Activated T-helper 1 cell treated with anti-CD3 and anti-CD28 coated beads, Interleukin-12 subunit alpha, Interleukin-12 subunit beta, Interleukin-2, Interleukin-4 antibody, amounts not matched to agents 30 ng/mL and 10 ng/mL and 1 ng/mL, durations not matched to agents 14 hours and 24 hours and 36 hours (primary cell): ENCODE data around the gene SHCBP1L. TPM values are rescaled to one million over a fixed set of nuclear protein-coding genes. Genes with fewer than 3 reads are reported as not detected.
A peak's percentile ranks its signal among the peaks of the same experiment; 100 is the strongest.
"Not testable (repeated sequence)": the region's sequence is repeated elsewhere in the genome, so short reads cannot be mapped to it uniquely, and the experiment has no call there.

ENCODE experiments used
- DNase-seq: peaks from one replicate; pipeline ENCODE4 v3.0.0; 2021; ENCODE audit warnings: low spot score
- H3K27ac Mint-ChIP-seq: one replicate; pipeline ENCODE4 v1.8.0; 2021; ENCODE audit warnings: mild to moderate bottlenecking, mixed read lengths
- H3K27me3 Mint-ChIP-seq: one replicate; pipeline ENCODE4 v1.8.0; 2022; ENCODE audit warnings: mild to moderate bottlenecking, moderate library complexity, mixed read lengths; ENCODE audit not compliant: insufficient read depth
- H3K36me3 Mint-ChIP-seq: one replicate; pipeline ENCODE4 v1.8.0; 2021; ENCODE audit warnings: low read depth, mixed read lengths
- H3K4me1 Mint-ChIP-seq: one replicate; pipeline ENCODE4 v1.8.0; 2021; ENCODE audit warnings: low read depth, mixed read lengths
- H3K4me3 Mint-ChIP-seq: one replicate; pipeline ENCODE4 v1.8.0; 2021; ENCODE audit warnings: mild to moderate bottlenecking, moderate library complexity, mixed read lengths
- H3K9me3 Mint-ChIP-seq: one replicate; pipeline ENCODE4 v1.8.0; 2021; ENCODE audit warnings: mixed read lengths
- intact Hi-C: fragments of 100-400 bp; cut with micrococcal nuclease; formaldehyde crosslinking; loops from one replicate; pipeline ENCODE4 v1.15.1; 2024
- total RNA-seq: library from RNA; stranded (reverse); gene quantifications from 2 replicates; pipeline ENCODE4 v1.2.3, GENCODE V29; 2022

The SHCBP1L gene
- total RNA-seq, 1 donor from 2014 or later: not detected

GRCh38 chr1:182909578-182909977 is 43.4 kb downstream of the SHCBP1L start:
- no peaks in the 10 kb centered on the region for H3K4me1 Mint-ChIP-seq
- DNase-seq: no peak
- no peak overlapping the region for H3K27ac Mint-ChIP-seq
- intact Hi-C loops: no loop called here
- H3K4me3 Mint-ChIP-seq: no peak overlapping the region
- H3K9me3 Mint-ChIP-seq: no peaks in the 10 kb centered on the region
- H3K27me3 Mint-ChIP-seq: peaks cover 6% of the 10 kb centered on the region
- H3K36me3 Mint-ChIP-seq: no peaks in the 10 kb centered on the region

GRCh38 chr1:182905321-182905720 is 47.6 kb downstream of the SHCBP1L start:
- Mint-ChIP-seq H3K27me3 (peaks cover 8% of the 10 kb centered on the region), H3K4me1 (no peaks in the 10 kb centered on the region), H3K27ac (no peak overlapping the region), H3K36me3 (no peaks in the 10 kb centered on the region), H3K4me3 (no peak overlapping the region), H3K9me3 (no peaks in the 10 kb centered on the region)
- intact Hi-C loops: no loop called here
- no peak for DNase-seq

GRCh38 chr1:182901946-182902345 is 51.0 kb downstream of the SHCBP1L start:
- H3K4me3 Mint-ChIP-seq, DNase-seq, intact Hi-C loops, H3K27me3 Mint-ChIP-seq, H3K4me1 Mint-ChIP-seq, H3K27ac Mint-ChIP-seq, H3K36me3 Mint-ChIP-seq, H3K9me3 Mint-ChIP-seq: not testable (repeated sequence)

- H3K9me3 Mint-ChIP-seq: peaks cover 3% of the 10 kb centered on the region
- no peaks in the 10 kb centered on the region for H3K36me3 Mint-ChIP-seq
- no peak overlapping the region for H3K27ac Mint-ChIP-seq
- no peaks in the 10 kb centered on the region for H3K4me1 Mint-ChIP-seq
- intact Hi-C loops: no loop called here
- no peak overlapping the region for H3K4me3 Mint-ChIP-seq
- no peak for DNase-seq
- peaks cover 8% of the 10 kb centered on the region for H3K27me3 Mint-ChIP-seq
Measured at GRCh38 chr1:182897696-182898095, 55.3 kb downstream of the SHCBP1L start.

DNA sequence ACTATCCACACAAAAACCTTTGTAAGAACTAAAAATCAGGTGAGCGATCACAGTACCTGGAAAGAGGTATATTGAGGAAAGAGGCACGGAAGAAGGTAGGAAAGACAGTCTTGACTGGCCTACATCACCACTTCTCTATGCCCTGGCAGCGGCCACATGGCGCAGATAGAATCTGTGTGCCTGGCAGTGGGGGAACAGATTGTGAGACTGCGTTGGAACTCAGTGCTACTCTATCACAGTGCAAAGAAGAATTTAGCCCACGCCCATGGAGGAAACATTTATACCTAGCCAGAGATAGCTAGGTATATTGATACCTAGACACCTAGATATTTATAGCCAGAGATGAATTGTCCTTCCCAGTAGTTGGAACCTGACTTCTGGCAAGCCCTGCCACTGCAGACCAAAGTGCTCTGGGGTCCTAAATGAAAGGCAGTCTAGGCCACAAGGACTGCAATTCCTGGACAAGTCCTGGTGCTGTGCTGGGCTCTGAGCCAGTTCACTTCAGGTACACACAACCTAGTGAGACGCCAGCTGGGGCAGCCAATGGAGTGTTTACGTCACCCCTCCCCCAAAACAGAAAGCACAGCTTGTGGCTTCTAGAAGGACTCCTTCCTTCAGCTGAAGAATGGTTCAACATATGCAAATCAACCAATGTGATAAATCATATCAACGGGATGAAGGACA is 61.9 kb downstream of the SHCBP1L start:
- Mint-ChIP-seq H3K4me3 (no peak overlapping the region), H3K36me3 (peaks cover 44% of the 10 kb centered on the region), H3K27ac (no peak overlapping the region), H3K4me1 (peaks cover 25% of the 10 kb centered on the region), H3K9me3 (peaks cover 3% of the 10 kb centered on the region), H3K27me3 (peaks cover 8% of the 10 kb centered on the region)
- no peak for DNase-seq
- intact Hi-C loops: no loop called here

DNA sequence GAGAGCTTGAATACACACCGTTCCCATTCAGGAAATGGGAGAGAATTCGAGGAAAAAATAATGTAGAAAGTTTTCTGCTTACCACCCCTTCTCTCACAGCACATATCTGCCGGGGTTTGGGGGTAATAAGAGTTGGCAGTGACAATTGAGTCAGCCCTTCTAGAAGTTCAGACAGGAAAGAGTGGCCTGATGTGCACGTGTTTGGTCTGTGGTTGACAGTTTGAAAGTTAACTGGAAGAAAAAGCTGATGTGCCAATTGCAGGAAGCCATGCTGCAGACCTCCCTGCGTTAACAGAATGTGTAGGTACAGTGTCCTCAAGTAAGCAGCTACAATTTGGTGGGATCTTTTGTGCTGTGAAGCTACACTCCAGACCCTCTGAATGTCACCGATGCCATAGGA is 63.0 kb downstream of the SHCBP1L start:
- Mint-ChIP-seq H3K4me3 (no peak overlapping the region), H3K36me3 (peaks cover 53% of the 10 kb centered on the region), H3K27ac (peak overlapping the region; percentile 24), H3K9me3 (peaks cover 3% of the 10 kb centered on the region), H3K27me3 (peaks cover 4% of the 10 kb centered on the region), H3K4me1 (peaks cover 30% of the 10 kb centered on the region)
- intact Hi-C loops: no loop called here
- peak; percentile 11 for DNase-seq

GRCh38 chr1:182888736-182889531 is 64.0 kb downstream of the SHCBP1L start:
- H3K4me3 Mint-ChIP-seq: no peak overlapping the region
- DNase-seq: no peak
- peaks cover 30% of the 10 kb centered on the region for H3K4me1 Mint-ChIP-seq
- peaks cover 2% of the 10 kb centered on the region for H3K27me3 Mint-ChIP-seq
- H3K36me3 Mint-ChIP-seq: peaks cover 59% of the 10 kb centered on the region
- H3K27ac Mint-ChIP-seq: peak overlapping the region; percentile 6
- no peaks in the 10 kb centered on the region for H3K9me3 Mint-ChIP-seq
- intact Hi-C loops: no loop called here

GRCh38 chr1:182886985-182887384 is 66.0 kb downstream of the SHCBP1L start:
- Mint-ChIP-seq H3K27ac (no peak overlapping the region), H3K4me3 (no peak overlapping the region), H3K36me3 (peaks cover 72% of the 10 kb centered on the region), H3K27me3 (no peaks in the 10 kb centered on the region), H3K9me3 (no peaks in the 10 kb centered on the region), H3K4me1 (peaks cover 30% of the 10 kb centered on the region)
- DNase-seq: no peak
- intact Hi-C loops: no loop called here

DNA sequence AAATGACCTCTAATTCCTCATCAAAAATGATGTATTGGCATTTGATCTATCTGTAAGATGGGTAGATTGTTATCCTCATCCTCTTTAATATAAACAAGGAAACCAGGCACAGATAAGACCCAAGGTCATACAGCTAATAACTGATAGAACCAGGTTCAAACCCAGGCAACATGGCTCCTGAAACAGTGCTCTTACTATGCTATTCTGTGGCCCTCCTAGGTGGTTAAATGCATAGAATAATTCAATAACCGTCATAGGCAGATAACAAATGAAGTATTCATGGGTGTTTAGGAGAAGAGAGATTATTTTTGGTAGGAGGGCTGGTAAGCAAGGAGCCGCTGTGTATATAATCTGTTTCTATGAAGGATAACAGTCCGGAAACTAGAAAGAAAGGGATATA is 67.4 kb downstream of the SHCBP1L start:
- no peaks in the 10 kb centered on the region for H3K9me3 Mint-ChIP-seq
- no peak overlapping the region for H3K4me3 Mint-ChIP-seq
- peaks cover 79% of the 10 kb centered on the region for H3K36me3 Mint-ChIP-seq
- no peak for DNase-seq
- H3K4me1 Mint-ChIP-seq: peaks cover 33% of the 10 kb centered on the region
- no peaks in the 10 kb centered on the region for H3K27me3 Mint-ChIP-seq
- no peak overlapping the region for H3K27ac Mint-ChIP-seq
- intact Hi-C loops: no loop called here

- Mint-ChIP-seq H3K36me3 (peaks cover 79% of the 10 kb centered on the region), H3K4me3 (no peak overlapping the region), H3K4me1 (peaks cover 30% of the 10 kb centered on the region), H3K9me3 (no peaks in the 10 kb centered on the region), H3K27ac (no peak overlapping the region), H3K27me3 (no peaks in the 10 kb centered on the region)
- intact Hi-C loops: no loop called here
- no peak for DNase-seq
Measured at GRCh38 chr1:182884872-182885271, 68.1 kb downstream of the SHCBP1L start.

DNA sequence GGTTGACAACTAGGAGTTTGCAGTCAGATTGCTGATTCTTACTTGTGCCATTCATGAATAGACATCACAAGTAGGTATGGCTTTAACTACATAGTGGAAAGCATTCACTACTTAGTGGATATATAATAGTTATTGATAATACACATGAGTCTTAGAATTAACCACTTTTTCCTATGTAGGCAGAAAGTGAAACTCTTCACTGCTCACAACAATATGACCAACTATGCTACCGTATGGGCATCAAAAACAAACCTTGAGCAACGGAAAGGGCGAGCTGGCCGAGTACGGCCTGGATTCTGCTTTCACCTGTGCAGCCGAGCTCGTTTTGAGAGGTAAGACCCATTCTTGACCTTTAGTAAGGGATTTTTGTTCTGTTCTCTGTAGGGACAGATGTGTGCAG is 75.1 kb downstream of the SHCBP1L start:
- Mint-ChIP-seq H3K27me3 (no peaks in the 10 kb centered on the region), H3K36me3 (peaks cover 88% of the 10 kb centered on the region), H3K9me3 (no peaks in the 10 kb centered on the region), H3K27ac (peak overlapping the region; percentile 66), H3K4me3 (no peak overlapping the region), H3K4me1 (peaks cover 34% of the 10 kb centered on the region)
- intact Hi-C loops: loop anchor here (2.0 kb wide), 2 partner anchors 15 to 29 kb away; no protein-coding TSS in a partner anchor
- DNase-seq: no peak

DNA sequence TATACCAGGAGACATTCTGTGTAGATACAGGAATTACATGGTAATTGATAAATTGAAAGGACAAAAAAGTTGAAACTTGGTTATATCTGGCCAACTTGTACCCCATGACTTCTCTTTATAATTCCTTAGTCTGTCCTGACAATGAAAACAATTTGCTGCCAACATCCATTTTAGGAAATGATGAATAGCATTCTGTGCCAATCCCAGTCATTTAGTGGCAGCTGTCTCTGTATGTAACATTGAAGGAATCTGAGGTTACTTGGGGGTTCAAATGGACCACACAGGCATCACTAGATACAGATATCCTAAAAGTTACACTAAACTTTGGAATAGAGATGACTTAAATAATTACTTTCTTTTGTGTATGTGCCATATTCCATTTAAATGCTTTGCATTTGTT is 75.6 kb downstream of the SHCBP1L start:
- H3K27ac Mint-ChIP-seq: no peak overlapping the region
- no peak for DNase-seq
- H3K4me1 Mint-ChIP-seq: peaks cover 34% of the 10 kb centered on the region
- H3K9me3 Mint-ChIP-seq: no peaks in the 10 kb centered on the region
- no peaks in the 10 kb centered on the region for H3K27me3 Mint-ChIP-seq
- intact Hi-C loops: loop anchor here (2.0 kb wide), 1 partner anchor 15 kb away; no protein-coding TSS in a partner anchor
- no peak overlapping the region for H3K4me3 Mint-ChIP-seq
- H3K36me3 Mint-ChIP-seq: peaks cover 86% of the 10 kb centered on the region

DNA sequence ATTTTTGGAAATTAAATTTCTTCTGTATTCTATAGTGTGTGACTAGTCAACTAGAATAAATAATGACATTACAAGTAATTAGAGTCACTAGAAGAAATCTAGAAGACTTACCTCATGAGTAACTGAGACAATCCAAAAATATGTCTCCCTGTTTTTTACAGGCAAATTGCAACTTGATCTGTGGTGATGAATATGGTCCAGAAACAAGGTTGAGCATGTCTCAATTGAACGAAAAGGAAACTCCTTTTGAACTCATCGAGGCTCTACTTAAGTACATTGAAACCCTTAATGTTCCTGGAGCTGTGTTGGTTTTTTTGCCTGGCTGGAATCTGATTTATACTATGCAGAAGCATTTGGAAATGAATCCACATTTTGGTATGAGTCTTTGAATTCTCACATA is 77.1 kb downstream of the SHCBP1L start:
- Mint-ChIP-seq H3K36me3 (peaks cover 87% of the 10 kb centered on the region), H3K27me3 (no peaks in the 10 kb centered on the region), H3K9me3 (no peaks in the 10 kb centered on the region), H3K4me1 (peaks cover 34% of the 10 kb centered on the region), H3K27ac (no peak overlapping the region), H3K4me3 (no peak overlapping the region)
- DNase-seq: no peak
- intact Hi-C loops: loop anchor here (2.0 kb wide), 1 partner anchor 13 kb away; no protein-coding TSS in a partner anchor
